HG03354 (cell line): ENCODE results near the gene CPA3.

Experiments used
- ATAC-seq: cut with Tn5 transposase; IDR thresholded peaks from one replicate; pipeline ENCODE4 v1.9.1; 2021; ENCODE audit warnings: mild to moderate bottlenecking; ENCODE audit not compliant: unreplicated experiment, poor library complexity, severe bottlenecking

The CPA3 gene, protein sequence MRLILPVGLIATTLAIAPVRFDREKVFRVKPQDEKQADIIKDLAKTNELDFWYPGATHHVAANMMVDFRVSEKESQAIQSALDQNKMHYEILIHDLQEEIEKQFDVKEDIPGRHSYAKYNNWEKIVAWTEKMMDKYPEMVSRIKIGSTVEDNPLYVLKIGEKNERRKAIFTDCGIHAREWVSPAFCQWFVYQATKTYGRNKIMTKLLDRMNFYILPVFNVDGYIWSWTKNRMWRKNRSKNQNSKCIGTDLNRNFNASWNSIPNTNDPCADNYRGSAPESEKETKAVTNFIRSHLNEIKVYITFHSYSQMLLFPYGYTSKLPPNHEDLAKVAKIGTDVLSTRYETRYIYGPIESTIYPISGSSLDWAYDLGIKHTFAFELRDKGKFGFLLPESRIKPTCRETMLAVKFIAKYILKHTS

GRCh38 chr3:148865049-148865448 is at the start of gene CPA3:
CPA3 (plus strand) TSS chr3:148865296; CDS start chr3:148865308, 12 bp downstream.
- no peak for ATAC-seq

GRCh38 chr3:148815316-148816110 is 49.6 kb upstream of the CPA3 start:
- ATAC-seq = no peak

DNA sequence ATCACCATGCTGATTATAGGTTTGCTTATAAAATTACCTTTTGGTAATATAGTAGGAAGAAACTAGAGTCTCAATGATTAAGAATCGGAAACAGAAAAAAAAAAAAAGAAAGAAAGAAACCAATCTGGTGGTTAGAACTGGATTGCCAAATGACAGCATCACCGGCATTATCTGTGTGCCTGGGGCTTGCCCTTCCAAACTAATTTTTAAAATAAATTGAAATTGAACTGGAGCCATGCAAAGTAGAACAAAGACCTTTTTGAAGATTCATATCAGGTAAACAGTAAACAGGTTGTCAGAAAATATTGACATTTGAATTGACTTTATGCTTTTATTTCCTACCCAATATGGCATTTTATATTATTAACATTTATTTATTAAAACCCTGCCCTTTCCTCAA is 48.7 kb upstream of the CPA3 start:
- ATAC-seq = no peak

GRCh38 chr3:148816981-148817525 is 48.0 kb upstream of the CPA3 start:
- no peak for ATAC-seq

DNA sequence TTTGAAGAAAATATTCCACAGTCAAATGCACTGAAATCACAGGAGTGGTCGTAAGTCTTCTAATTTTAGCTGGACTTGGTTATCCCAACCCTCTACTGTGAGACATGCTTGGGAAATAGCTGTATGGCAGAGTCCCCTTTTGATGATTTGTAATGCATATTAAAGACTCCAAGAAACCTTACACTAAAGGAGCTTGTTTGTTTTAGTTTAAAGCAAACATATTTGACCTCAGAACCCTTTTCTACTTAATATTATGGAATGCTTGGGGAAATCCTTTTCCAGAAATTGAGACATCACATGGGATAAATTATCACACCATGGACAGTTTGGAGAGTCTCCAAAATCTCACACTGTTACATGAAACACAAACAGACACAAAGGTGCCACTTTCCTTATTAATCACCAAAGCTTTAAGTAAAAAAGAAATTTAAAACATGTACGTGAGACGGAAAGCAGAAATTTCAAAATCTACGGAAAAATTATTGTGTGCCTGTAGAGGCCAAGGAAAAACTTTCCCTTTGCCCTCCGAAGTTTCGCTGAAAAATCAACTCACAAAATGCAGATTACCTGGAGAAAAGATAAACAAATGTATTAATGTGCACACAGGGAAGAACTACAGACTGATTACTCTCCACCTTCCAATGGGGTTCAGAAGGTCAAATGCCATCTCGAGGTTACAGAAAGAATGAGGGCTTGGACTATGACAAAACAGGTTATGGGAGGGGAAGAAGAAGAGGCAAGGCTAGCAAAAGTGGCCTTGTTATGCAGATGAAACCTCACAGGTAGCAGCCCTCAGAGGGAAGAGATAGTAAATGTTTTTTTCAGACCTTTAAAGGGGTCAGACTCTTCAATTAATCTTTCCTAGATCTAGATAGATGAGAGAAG is 44.5 kb upstream of the CPA3 start:
- ATAC-seq = no peak

GRCh38 chr3:148823026-148823425 is 42.1 kb upstream of the CPA3 start:
- ATAC-seq = no peak

DNA sequence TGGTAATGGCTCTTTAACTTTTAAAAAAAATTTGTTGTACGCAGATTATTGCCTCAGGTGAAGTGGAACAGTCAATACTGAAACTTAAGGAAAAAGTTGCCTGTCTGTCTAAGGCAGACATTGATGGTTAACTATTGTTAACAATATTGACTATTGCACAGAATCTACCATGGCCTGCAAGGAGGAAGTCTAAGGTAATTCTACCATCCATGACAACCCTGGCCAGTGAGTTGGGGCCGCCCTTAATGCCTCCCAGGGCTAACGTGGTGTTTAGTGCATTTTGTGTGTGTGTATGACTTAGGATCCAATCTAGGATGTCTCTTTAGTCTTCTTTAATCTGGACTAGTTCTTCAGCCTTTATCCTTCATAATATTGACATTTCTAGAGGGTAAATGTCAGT is 39.6 kb upstream of the CPA3 start:
- ATAC-seq = no peak

DNA sequence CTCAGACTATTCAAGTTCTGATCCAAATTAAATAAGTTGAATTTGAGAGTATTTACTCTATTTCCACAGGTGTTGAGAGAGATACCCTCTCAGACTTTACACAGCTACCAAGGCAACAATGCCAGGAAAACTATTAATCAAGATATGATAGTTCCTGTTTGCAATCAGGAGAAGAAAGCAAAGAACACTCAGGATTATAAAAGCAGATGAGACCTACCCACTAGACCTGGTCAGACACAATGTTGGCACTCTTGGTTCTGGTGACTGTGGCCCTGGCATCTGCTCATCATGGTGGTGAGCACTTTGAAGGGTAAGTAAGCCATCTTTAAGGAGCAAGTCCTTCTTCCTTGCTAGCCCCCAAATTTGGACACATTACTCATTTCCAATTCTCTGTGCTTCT is 37.5 kb upstream of the CPA3 start, which contains the start of gene CPB1:
CPB1 (plus strand) TSS at position 227 of the 400 bp plus-strand sequence; CDS start at position 240, 13 bp downstream.
- no peak for ATAC-seq

DNA sequence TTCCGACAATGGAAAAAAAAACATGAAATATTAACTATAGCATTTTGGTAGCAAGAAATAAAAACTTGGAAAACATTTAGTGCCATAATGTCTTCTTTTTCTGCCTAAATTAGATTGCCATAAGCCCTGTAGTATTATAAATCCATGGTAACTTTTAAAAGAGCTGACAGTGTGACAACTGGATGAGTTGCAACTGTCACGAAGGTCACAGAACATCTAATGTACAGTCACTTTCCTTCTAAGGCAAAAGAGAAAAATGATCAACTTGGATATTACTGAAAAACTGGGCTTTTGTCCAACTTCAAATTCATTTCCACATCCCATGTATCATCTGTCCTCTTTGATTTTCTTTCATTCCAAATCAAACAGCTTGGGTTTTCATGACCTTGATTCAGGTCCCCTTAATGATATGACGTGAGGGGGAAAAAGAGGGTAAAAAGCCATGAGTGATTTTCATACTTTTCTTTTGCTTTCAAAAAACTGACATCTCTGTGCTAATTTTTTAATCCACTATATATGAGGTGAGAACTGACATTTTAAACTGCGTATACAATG is 36.9 kb upstream of the CPA3 start:
- no peak for ATAC-seq

DNA sequence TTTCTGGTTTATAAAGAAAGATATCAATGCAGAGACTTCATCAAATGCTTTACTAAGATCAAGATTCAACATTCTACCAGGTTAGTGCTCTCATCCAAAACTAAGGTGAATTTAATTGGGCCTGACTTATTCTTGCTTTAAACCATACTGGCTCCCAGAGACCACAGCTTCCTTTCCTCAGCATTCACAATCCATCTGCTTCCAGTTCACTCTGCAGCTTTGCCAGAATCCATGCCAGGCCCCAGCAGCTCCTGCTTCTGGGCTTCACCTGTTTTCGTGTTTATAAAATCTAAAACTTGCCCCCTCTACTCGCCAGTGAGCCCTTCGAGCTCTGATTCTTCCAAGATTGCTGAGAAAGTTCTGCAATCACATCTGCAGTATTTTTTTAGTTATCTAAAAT is 35.2 kb upstream of the CPA3 start:
- ATAC-seq = no peak

GRCh38 chr3:148833223-148833622 is 31.9 kb upstream of the CPA3 start:
- ATAC-seq = no peak

GRCh38 chr3:148839805-148840204 is 25.3 kb upstream of the CPA3 start:
- ATAC-seq = peak; percentile 69

- ATAC-seq = no peak
Measured at GRCh38 chr3:148840451-148840850, 24.6 kb upstream of the CPA3 start.

GRCh38 chr3:148845756-148846395 is 19.2 kb upstream of the CPA3 start:
- ATAC-seq = no peak

GRCh38 chr3:148847351-148847750 is 17.7 kb upstream of the CPA3 start:
- no peak for ATAC-seq

DNA sequence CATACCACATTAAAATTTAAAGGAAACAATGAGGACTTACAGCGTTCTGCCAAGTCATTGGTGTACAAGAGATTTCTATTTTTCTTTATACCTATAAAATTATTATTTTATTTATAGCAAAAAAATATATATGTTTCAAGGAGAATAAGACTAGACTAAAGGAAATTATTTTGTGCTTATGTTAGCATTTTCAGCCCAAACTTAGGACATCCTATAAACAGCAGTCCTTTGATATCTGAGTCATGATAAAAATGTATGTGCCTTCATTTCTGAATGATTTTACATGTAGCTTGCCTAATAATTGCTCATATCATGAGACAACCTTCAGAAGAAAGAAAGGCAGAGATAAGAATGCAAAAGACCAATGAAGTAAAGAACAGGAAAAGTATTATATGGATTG is 16.7 kb upstream of the CPA3 start:
- no peak for ATAC-seq

DNA sequence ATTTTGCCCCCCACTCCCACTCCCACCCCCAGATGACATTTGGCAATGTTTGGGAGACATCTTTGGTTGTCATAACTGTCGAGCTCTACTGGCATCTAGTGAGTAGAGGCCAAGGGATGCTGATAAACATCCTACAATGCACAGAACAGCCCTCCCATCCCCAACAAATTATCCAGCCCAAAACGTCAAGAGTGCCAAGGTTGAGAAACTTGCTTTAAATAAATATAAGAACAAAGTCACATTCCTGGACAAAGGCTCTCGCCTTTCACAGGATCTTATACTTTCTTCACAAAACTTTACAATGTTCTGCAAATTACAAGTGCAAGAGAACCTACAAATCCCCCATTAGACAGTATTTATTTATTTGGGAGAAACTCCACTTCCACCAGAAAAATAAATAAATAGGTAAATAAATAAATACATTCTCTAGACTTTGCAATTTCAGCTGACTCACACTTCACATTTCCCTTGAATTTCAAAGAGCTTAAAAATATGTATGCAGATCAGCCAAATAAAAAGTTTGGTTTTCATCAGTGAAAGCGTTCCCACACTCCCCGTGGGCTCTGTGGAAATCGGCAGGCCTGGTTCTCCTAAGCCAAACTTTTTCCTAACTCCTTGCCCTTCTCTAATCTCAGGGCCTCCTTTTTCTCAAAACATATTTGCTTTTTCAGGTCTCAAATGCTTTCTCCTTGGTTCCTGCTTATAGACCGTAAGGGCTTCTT is 12.7 kb upstream of the CPA3 start:
- no peak for ATAC-seq

DNA sequence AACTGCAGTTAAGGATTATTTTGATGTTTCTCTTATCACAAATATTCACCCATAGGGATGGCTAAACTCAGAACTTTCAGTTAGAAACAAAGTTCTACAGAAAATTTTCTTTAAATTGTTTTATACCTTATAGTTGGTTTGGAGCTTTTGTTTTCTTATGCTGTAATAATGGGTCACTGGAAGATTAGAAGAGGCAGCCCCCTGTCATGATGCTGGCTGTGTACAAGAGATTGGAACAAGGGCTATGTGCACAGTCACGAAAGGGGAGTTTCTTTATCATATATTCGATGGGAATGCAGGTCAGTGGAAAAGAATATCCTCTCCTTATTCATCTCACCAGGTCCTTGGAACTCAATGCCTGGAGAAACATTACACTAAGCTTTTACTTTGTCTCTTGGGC is 12.0 kb upstream of the CPA3 start:
- ATAC-seq = no peak
